ENCODE results near the gene ZNF3. TPM values are rescaled to one million over a fixed set of nuclear protein-coding genes. Genes with fewer than 3 reads are reported as not detected.

ZNF3 gene
- total and polyA plus RNA-seq, 2 experiments from 2014 or later: 23.4 to 48.9 TPM

DNA sequence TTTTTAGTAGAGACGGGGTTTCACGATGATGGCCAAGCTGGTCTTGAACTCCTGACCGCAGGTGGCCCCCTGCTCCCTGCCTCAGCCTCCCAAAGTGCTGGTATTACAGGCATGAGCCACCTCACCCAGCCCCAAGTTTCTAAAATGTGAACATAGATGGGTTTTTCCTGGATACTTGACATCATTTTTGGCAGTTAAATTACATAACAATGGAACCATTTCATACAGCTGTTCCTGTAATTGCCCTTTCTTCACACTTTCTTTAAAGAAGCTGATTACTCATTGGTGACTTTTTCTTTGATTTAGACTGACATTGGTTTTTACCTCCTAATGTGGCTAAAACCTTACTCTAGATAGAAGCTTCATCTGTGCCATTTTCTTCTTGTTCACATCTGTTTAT lies 60.2 kb downstream of the ZNF3 start (continued):
- TF ChIP-seq, protein P1, sequence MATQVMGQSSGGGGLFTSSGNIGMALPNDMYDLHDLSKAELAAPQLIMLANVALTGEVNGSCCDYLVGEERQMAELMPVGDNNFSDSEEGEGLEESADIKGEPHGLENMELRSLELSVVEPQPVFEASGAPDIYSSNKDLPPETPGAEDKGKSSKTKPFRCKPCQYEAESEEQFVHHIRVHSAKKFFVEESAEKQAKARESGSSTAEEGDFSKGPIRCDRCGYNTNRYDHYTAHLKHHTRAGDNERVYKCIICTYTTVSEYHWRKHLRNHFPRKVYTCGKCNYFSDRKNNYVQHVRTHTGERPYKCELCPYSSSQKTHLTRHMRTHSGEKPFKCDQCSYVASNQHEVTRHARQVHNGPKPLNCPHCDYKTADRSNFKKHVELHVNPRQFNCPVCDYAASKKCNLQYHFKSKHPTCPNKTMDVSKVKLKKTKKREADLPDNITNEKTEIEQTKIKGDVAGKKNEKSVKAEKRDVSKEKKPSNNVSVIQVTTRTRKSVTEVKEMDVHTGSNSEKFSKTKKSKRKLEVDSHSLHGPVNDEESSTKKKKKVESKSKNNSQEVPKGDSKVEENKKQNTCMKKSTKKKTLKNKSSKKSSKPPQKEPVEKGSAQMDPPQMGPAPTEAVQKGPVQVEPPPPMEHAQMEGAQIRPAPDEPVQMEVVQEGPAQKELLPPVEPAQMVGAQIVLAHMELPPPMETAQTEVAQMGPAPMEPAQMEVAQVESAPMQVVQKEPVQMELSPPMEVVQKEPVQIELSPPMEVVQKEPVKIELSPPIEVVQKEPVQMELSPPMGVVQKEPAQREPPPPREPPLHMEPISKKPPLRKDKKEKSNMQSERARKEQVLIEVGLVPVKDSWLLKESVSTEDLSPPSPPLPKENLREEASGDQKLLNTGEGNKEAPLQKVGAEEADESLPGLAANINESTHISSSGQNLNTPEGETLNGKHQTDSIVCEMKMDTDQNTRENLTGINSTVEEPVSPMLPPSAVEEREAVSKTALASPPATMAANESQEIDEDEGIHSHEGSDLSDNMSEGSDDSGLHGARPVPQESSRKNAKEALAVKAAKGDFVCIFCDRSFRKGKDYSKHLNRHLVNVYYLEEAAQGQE (IDR thresholded peaks at IDR 0.05; ENCODE audit: unreplicated experiment): no peak
- TF ChIP-seq POLR2AphosphoS5 (IDR thresholded peaks at IDR 0.05; ENCODE audit: low read depth): no peak
- TF ChIP-seq CREB1 (CRISPR knock-in tag; IDR thresholded peaks at IDR 0.05; ENCODE audit: low read depth): no peak
- no peak for TF ChIP-seq NANOG (IDR thresholded peaks at IDR 0.05; ENCODE audit: borderline replicate concordance)
- TF ChIP-seq, protein P2, sequence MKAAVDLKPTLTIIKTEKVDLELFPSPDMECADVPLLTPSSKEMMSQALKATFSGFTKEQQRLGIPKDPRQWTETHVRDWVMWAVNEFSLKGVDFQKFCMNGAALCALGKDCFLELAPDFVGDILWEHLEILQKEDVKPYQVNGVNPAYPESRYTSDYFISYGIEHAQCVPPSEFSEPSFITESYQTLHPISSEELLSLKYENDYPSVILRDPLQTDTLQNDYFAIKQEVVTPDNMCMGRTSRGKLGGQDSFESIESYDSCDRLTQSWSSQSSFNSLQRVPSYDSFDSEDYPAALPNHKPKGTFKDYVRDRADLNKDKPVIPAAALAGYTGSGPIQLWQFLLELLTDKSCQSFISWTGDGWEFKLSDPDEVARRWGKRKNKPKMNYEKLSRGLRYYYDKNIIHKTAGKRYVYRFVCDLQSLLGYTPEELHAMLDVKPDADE (IDR thresholded peaks at IDR 0.05): no peak
- no peak for TF ChIP-seq ZNF331 (CRISPR knock-in tag; IDR thresholded peaks at IDR 0.05; ENCODE audit: low read depth)
- TF ChIP-seq ZNF114 (CRISPR knock-in tag; IDR thresholded peaks at IDR 0.05): no peak
- no peak for TF ChIP-seq EZH2 (IDR thresholded peaks at IDR 0.05; ENCODE audit: low read depth, unreplicated experiment)

MicroRNA genes within 50 kb of the gene (microRNA counts, 767-probe panel; counts per million panel counts)
- microRNA hsa-miR-106b-5p (9,645 counts per million, percentile 68 among the panel's probes with 10 or more counts), microRNA hsa-miR-25-3p (12,767 counts per million, percentile 88 among the panel's probes with 10 or more counts), microRNA hsa-miR-93-5p (14,036 counts per million, percentile 92 among the panel's probes with 10 or more counts)

Small RNA genes within 50 kb of the gene (microRNA-seq; reads per million reads assigned to microRNA genes)
- 2,765 reads per million, percentile 96 among the genes with 10 or more reads in this experiment for gene MIR106B
- 237 reads per million, percentile 75 among the genes with 10 or more reads in this experiment for gene MIR25
- gene MIR93: 4,190 reads per million, percentile 96 among the genes with 10 or more reads in this experiment

Small RNA genes within 50 kb of the gene (small RNA-seq; reads per million reads assigned to genes)
- gene MIR106B (ENCODE audit: low replicate concordance) (40.2 reads per million, percentile 99 among the genes with 10 or more reads in this experiment), gene MIR25 (ENCODE audit: low replicate concordance) (406 reads per million, percentile 100 among the genes with 10 or more reads in this experiment), gene MIR93 (ENCODE audit: low replicate concordance) (157 reads per million, percentile 99 among the genes with 10 or more reads in this experiment)

Other genes starting within 250 kb of the ZNF3 start
- not detected in 2 replicates for gene OR2AE1, start 204.7 kb downstream of the ZNF3 start, total RNA-seq (2014; rRNA removed; shearing (Covaris generic))
- gene OR2AE1, start 204.7 kb downstream of the ZNF3 start, polyA plus RNA-seq (2016; fragmentation: Nextera tagmentation; extraction: Ambion mirVana): not detected in 2 replicates
- 9.1 and 13.7 TPM in 2 replicates for gene TRIM4, start 162.2 kb downstream of the ZNF3 start, total RNA-seq (2014; rRNA removed; shearing (Covaris generic))
- 5.0 and 5.5 TPM in 2 replicates for gene TRIM4, start 162.2 kb downstream of the ZNF3 start, polyA plus RNA-seq (2016; fragmentation: Nextera tagmentation; extraction: Ambion mirVana)
- gene GJC3, start 152.1 kb downstream of the ZNF3 start, total RNA-seq (2014; rRNA removed; shearing (Covaris generic)): 0.23 and 0.56 TPM in 2 replicates
- gene GJC3, start 152.1 kb downstream of the ZNF3 start, polyA plus RNA-seq (2016; fragmentation: Nextera tagmentation; extraction: Ambion mirVana): 3.1 and 3.8 TPM in 2 replicates
- gene AZGP1, start 105.7 kb downstream of the ZNF3 start, total RNA-seq (2014; rRNA removed; shearing (Covaris generic)): 0.17 TPM in 1 of 2 replicates, not detected in the other
- gene AZGP1, start 105.7 kb downstream of the ZNF3 start, polyA plus RNA-seq (2016; fragmentation: Nextera tagmentation; extraction: Ambion mirVana): 1.3 TPM in 1 of 2 replicates, not detected in the other
- 14.5 and 19.4 TPM in 2 replicates for gene ZKSCAN1, start 66.1 kb downstream of the ZNF3 start, total RNA-seq (2014; rRNA removed; shearing (Covaris generic))
- 9.8 and 11.8 TPM in 2 replicates for gene ZKSCAN1, start 66.1 kb downstream of the ZNF3 start, polyA plus RNA-seq (2016; fragmentation: Nextera tagmentation; extraction: Ambion mirVana)
- 21.8 and 24.8 TPM in 2 replicates for gene ZSCAN21, start 31.9 kb downstream of the ZNF3 start, total RNA-seq (2014; rRNA removed; shearing (Covaris generic))
- 15.4 and 15.7 TPM in 2 replicates for gene ZSCAN21, start 31.9 kb downstream of the ZNF3 start, polyA plus RNA-seq (2016; fragmentation: Nextera tagmentation; extraction: Ambion mirVana)
- gene COPS6, start 7.2 kb upstream of the ZNF3 start, total RNA-seq (2014; rRNA removed; shearing (Covaris generic)): 89.8 and 104 TPM in 2 replicates
- gene COPS6, start 7.2 kb upstream of the ZNF3 start, polyA plus RNA-seq (2016; fragmentation: Nextera tagmentation; extraction: Ambion mirVana): 191 and 198 TPM in 2 replicates
- gene MCM7, start 19.7 kb upstream of the ZNF3 start, total RNA-seq (2014; rRNA removed; shearing (Covaris generic)): 285 TPM in 2 replicates
- gene MCM7, start 19.7 kb upstream of the ZNF3 start, polyA plus RNA-seq (2016; fragmentation: Nextera tagmentation; extraction: Ambion mirVana): 140 and 144 TPM in 2 replicates
- gene AP4M1, start 19.9 kb upstream of the ZNF3 start, total RNA-seq (2014; rRNA removed; shearing (Covaris generic)): 12.2 and 13.3 TPM in 2 replicates
- gene AP4M1, start 19.9 kb upstream of the ZNF3 start, polyA plus RNA-seq (2016; fragmentation: Nextera tagmentation; extraction: Ambion mirVana): 9.5 and 14.4 TPM in 2 replicates
- gene TAF6, start 37.6 kb upstream of the ZNF3 start, total RNA-seq (2014; rRNA removed; shearing (Covaris generic)): 125 and 141 TPM in 2 replicates
- 54.9 and 56.3 TPM in 2 replicates for gene TAF6, start 37.6 kb upstream of the ZNF3 start, polyA plus RNA-seq (2016; fragmentation: Nextera tagmentation; extraction: Ambion mirVana)
- gene CNPY4, start 37.9 kb upstream of the ZNF3 start, total RNA-seq (2014; rRNA removed; shearing (Covaris generic)): 11.3 and 12.0 TPM in 2 replicates
- gene CNPY4, start 37.9 kb upstream of the ZNF3 start, polyA plus RNA-seq (2016; fragmentation: Nextera tagmentation; extraction: Ambion mirVana): 10.7 and 11.1 TPM in 2 replicates
- gene MBLAC1, start 45.2 kb upstream of the ZNF3 start, total RNA-seq (2014; rRNA removed; shearing (Covaris generic)): 5.0 and 5.7 TPM in 2 replicates
- gene MBLAC1, start 45.2 kb upstream of the ZNF3 start, polyA plus RNA-seq (2016; fragmentation: Nextera tagmentation; extraction: Ambion mirVana): 2.4 and 2.7 TPM in 2 replicates
- 138 and 145 TPM in 2 replicates for gene LAMTOR4, start 67.2 kb upstream of the ZNF3 start, total RNA-seq (2014; rRNA removed; shearing (Covaris generic))
- gene LAMTOR4, start 67.2 kb upstream of the ZNF3 start, polyA plus RNA-seq (2016; fragmentation: Nextera tagmentation; extraction: Ambion mirVana): 329 and 333 TPM in 2 replicates
- 12.3 and 15.7 TPM in 2 replicates for gene TRAPPC14, start 77.0 kb upstream of the ZNF3 start, total RNA-seq (2014; rRNA removed; shearing (Covaris generic))
- 9.3 and 9.8 TPM in 2 replicates for gene TRAPPC14, start 77.0 kb upstream of the ZNF3 start, polyA plus RNA-seq (2016; fragmentation: Nextera tagmentation; extraction: Ambion mirVana)
- gene GAL3ST4, start 86.9 kb upstream of the ZNF3 start, total RNA-seq (2014; rRNA removed; shearing (Covaris generic)): 3.4 and 6.3 TPM in 2 replicates
- 2.1 and 3.1 TPM in 2 replicates for gene GAL3ST4, start 86.9 kb upstream of the ZNF3 start, polyA plus RNA-seq (2016; fragmentation: Nextera tagmentation; extraction: Ambion mirVana)
- gene GPC2, start 95.7 kb upstream of the ZNF3 start, total RNA-seq (2014; rRNA removed; shearing (Covaris generic)): 48.8 and 53.6 TPM in 2 replicates
- 9.8 and 10.7 TPM in 2 replicates for gene GPC2, start 95.7 kb upstream of the ZNF3 start, polyA plus RNA-seq (2016; fragmentation: Nextera tagmentation; extraction: Ambion mirVana)
- 3.4 and 4.6 TPM in 2 replicates for gene STAG3, start 96.2 kb upstream of the ZNF3 start, total RNA-seq (2014; rRNA removed; shearing (Covaris generic))
- 4.1 and 4.7 TPM in 2 replicates for gene STAG3, start 96.2 kb upstream of the ZNF3 start, polyA plus RNA-seq (2016; fragmentation: Nextera tagmentation; extraction: Ambion mirVana)
- not detected in 2 replicates for gene PVRIG, start 138.2 kb upstream of the ZNF3 start, total RNA-seq (2014; rRNA removed; shearing (Covaris generic))
- gene PVRIG, start 138.2 kb upstream of the ZNF3 start, polyA plus RNA-seq (2016; fragmentation: Nextera tagmentation; extraction: Ambion mirVana): 1.1 TPM in 1 of 2 replicates, not detected in the other
- gene SPDYE3, start 226.0 kb upstream of the ZNF3 start, total RNA-seq (2014; rRNA removed; shearing (Covaris generic)): not detected in 2 replicates
- 3.6 and 4.1 TPM in 2 replicates for gene SPDYE3, start 226.0 kb upstream of the ZNF3 start, polyA plus RNA-seq (2016; fragmentation: Nextera tagmentation; extraction: Ambion mirVana)